Stimulated activated effector memory CD8-positive, alpha-beta T cell treated with anti-CD3 and anti-CD28 coated beads, Interleukin-12 subunit alpha, Interleukin-12 subunit beta, amount 100 ng/mL, for 72 hours (primary cell): ENCODE results near the gene RETN.
A peak's percentile ranks its signal among the peaks of the same experiment; 100 is the strongest.

Source experiments
- ATAC-seq: fragments of 150-1000 bp; cut with Tn5 transposase; 2 replicates; pipeline ENCODE4 v1.10.0; 2021
- DNase-seq, 2 donors: peaks; one replicate each; pipeline ENCODE4 v3.0.0; 2021 to 2022; ENCODE audit warnings: low spot score in 2 of 2
- H3K27ac Mint-ChIP-seq: one replicate; pipeline ENCODE4 v1.8.0; 2022; ENCODE audit warnings: mild to moderate bottlenecking, mixed read lengths
- H3K36me3 Mint-ChIP-seq: one replicate; pipeline ENCODE4 v1.8.0; 2022; ENCODE audit warnings: mild to moderate bottlenecking, mixed read lengths
- H3K4me1 Mint-ChIP-seq: one replicate; pipeline ENCODE4 v1.8.0; 2022; ENCODE audit warnings: mixed read lengths
- H3K4me3 Mint-ChIP-seq: one replicate; pipeline ENCODE4 v1.8.0; 2022; ENCODE audit warnings: mild to moderate bottlenecking, mixed read lengths
- H3K9me3 Mint-ChIP-seq: one replicate; pipeline ENCODE4 v1.8.0; 2022; ENCODE audit warnings: mixed read lengths

The RETN gene

DNA sequence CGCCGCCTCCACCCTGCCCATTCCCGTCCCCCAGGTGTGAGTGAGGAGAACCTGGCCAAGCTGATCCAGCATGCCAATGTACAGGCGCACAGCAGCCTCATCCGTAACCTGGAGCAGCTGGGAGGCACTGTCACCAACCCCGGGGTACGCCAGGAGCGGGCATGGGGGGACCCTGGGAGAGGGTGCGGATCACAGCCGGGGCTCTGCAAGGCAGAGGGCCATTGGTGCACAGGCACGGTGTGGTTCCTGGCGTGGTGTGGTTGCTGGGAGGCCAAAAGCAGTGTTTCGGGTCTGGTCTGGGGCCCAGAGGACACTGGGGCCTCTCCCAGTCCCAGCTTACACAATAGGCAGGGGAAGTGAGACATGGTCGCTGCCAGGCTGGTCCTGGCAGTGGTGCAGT lies 23.7 kb upstream of the RETN start:
- peaks cover 48% of the 10 kb centered on the region for H3K36me3 Mint-ChIP-seq
- DNase-seq (no peak), ATAC-seq (no peak)
- no peak overlapping the region for H3K4me3 Mint-ChIP-seq
- H3K27ac Mint-ChIP-seq, result peak overlapping the region; percentile 11
- H3K4me1 Mint-ChIP-seq, result peaks cover 3% of the 10 kb centered on the region
- no peaks in the 10 kb centered on the region for H3K9me3 Mint-ChIP-seq

DNA sequence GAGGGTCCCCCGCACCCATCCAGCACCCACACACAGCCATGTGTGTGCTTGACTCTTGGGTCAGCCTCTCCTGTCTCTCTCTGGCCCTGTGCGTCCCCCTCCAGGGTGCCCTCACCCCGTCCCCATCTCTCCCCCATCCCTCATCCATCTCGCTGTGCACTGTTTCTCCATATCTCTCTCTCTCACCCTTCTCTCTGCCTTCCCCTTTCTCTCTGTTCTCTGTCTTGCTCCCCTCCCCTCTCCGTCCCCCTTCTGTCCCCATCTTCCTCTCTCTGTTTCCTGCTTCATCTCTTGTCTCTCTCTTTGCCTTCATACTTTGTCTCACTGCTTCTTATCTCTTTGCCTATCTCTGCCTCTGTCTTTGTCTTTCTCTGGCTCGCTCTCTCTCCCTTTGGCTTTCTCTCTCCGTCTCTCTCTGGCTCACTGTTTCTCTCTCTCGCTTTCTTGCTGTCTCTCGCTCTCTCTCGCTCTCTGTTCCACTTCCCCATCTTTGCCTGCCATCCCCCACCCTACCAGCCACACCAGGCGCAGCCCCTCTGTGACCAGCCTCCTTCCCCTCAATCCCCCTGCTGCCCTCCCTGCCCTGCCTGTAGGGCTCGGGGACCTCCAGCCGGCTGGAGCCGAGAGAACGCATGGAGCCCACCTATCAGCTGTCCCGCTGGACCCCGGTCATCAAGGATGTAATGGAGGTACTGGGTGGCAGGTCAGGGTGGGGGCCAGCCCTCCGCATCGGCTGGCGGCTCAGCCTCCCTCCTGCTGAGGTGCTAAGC lies 23.0 kb upstream of the RETN start:
- H3K4me3 Mint-ChIP-seq, result no peak overlapping the region
- peaks cover 43% of the 10 kb centered on the region for H3K36me3 Mint-ChIP-seq
- no peaks in the 10 kb centered on the region for H3K4me1 Mint-ChIP-seq
- H3K9me3 Mint-ChIP-seq, result no peaks in the 10 kb centered on the region
- DNase-seq (no peak), ATAC-seq (peak; percentile 6)
- peak overlapping the region; percentile 11 for H3K27ac Mint-ChIP-seq

DNA sequence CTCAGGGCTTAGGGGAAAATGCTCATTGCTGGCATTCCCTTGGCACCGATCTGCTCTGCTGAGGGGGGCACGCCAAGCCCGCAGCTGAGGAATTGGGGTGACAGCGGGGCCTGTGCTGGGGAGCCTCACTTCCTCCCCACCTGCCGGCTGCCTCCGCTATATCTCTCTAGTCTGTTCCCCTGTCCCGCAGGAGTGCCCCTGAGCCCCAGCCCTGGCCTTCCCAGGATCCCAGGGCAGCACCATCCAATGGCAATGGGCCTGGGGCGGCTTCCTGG lies 22.5 kb upstream of the RETN start:
- ATAC-seq, result no peak
- H3K4me1 Mint-ChIP-seq, result no peaks in the 10 kb centered on the region
- peaks cover 38% of the 10 kb centered on the region for H3K36me3 Mint-ChIP-seq
- no peaks in the 10 kb centered on the region for H3K9me3 Mint-ChIP-seq
- DNase-seq, result no peak
- H3K27ac Mint-ChIP-seq, result no peak overlapping the region
- no peak overlapping the region for H3K4me3 Mint-ChIP-seq

DNA sequence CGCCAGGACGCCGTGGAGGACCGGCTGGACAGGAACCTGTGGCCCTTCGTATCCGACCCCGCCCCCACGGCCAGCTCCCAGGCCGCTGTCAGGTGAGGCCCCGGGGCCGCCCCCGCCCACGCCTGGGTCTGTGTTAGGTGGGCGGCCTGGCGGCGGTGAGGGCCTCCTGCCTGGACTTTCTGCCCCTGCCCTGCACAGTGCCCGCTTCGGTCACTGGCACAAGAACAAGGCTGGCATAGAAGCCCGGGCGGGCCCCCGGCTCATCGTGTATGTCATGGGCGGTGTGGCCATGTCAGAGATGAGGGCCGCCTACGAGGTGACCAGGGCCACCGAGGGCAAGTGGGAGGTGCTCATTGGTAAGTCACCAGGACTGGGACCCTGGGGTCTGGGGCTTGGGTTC lies 21.7 kb upstream of the RETN start:
- Mint-ChIP-seq H3K27ac (no peak overlapping the region), H3K4me3 (no peak overlapping the region), H3K36me3 (peaks cover 41% of the 10 kb centered on the region), H3K9me3 (no peaks in the 10 kb centered on the region), H3K4me1 (peaks cover 1% of the 10 kb centered on the region)
- DNase-seq (no peak), ATAC-seq (no peak)

DNA sequence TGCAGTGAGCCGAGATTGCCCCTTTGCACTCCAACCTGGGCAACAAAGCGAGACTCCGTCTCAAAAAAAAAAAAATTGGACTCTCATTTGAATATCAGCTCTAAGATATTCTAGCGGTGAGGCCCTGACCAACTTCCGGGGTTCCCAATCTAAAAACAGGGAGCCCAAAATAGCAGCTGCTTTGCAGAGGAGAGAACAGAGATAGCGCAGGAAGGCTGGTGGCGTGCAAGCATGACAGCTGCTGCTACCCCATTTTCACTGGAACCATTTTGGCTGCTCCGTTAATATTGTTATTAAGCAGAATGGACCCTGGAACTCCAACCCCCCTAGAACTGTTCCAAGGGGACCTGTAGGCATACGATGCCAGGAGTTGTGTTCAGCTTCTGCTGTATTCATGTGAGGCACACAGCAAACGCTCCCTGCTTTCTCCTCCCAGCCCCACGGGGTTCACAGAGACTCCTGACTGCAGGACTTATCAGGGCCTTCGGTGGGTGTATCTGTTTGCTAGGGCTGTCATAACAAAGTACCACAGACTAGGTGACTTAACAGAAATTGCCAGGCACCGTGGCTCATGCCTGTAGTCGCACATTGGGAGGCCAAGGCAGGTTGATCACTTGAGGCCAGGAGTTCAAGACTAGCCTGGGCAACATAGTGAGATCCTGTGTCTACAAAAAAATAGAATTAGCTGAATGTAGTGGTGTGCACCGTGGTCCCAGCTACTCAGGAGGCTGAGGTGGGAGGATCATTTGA lies 20.4 kb upstream of the RETN start:
- H3K4me3 Mint-ChIP-seq, result no peak overlapping the region
- ATAC-seq (no peak), DNase-seq (no peak)
- peaks cover 35% of the 10 kb centered on the region for H3K36me3 Mint-ChIP-seq
- H3K9me3 Mint-ChIP-seq, result no peaks in the 10 kb centered on the region
- no peak overlapping the region for H3K27ac Mint-ChIP-seq
- peaks cover 12% of the 10 kb centered on the region for H3K4me1 Mint-ChIP-seq

DNA sequence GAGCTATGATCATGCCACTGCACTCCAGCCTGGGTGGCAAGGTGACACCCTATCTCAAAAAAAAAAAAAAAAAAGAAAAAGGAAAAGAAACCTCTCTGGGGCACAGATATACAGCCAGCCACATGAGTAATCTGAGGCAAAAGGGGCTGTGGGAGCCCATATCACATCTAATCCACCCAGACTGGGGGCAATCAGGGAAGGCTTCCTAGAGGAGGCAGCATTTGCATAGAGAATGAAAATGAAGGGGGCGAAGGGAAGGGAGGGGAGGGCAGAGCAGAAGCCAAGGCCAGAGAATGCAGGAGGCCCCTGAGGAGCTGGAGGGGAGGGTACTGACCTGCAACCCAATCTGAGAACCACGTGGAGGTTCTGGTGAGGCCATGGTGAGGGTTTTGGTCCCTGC lies 18.7 kb upstream of the RETN start:
- ATAC-seq, result no peak
- peaks cover 19% of the 10 kb centered on the region for H3K36me3 Mint-ChIP-seq
- H3K9me3 Mint-ChIP-seq, result no peaks in the 10 kb centered on the region
- no peak overlapping the region for H3K4me3 Mint-ChIP-seq
- H3K27ac Mint-ChIP-seq, result no peak overlapping the region
- no peak for DNase-seq
- peaks cover 12% of the 10 kb centered on the region for H3K4me1 Mint-ChIP-seq

DNA sequence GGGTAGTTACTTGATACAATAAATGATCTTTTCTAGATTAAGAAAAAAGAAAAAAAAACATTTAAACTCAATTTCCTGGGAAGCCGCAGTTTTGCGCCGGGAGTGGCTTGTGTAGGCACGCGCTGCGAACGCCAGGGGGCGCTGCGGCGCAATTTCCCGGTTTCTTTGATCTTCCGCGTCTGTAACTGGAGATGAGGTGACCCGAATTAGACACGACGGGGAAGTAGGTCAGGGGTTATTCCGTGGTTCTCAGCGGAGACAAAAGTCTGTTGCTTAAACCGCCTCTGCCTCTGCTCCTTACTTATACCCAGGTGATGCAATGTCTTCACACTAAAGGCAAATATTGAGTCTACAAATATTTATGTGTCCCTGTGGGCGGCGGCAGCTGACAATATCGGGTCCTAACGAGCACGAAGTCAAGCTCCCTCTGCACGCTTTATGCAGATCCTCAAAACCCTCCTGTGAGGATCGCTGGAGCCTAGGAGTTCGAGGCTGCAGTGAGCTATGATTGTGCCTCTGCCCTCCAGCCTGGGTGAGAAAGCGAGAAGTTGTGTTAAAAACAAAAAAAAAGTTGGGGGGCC lies 16.7 kb upstream of the RETN start:
- peaks cover 14% of the 10 kb centered on the region for H3K36me3 Mint-ChIP-seq
- peak; percentile 91 for ATAC-seq
- H3K4me1 Mint-ChIP-seq, result peaks cover 13% of the 10 kb centered on the region
- no peaks in the 10 kb centered on the region for H3K9me3 Mint-ChIP-seq
- peak overlapping the region; percentile 82 for H3K27ac Mint-ChIP-seq
- peak overlapping the region; percentile 62 for H3K4me3 Mint-ChIP-seq
- peak; percentile 85 to 91 for DNase-seq

DNA sequence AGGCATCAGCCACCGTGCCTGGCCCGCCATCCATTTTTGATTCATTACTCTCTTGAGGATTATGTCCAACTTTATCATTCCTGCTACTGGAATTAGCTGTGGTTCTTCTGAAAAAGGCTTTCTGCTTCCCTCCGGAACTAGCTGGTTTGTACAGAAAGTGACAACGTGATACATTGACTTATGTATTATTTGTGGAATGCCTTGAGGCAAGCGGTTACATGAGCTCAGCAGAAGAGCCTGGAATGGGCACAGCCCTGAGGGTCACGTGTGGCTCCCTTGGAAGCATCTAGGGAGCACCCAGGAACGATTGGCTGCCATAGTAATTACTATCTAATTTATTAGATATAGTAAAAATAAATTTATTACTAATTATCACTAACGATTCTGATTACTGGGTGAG lies 14.4 kb upstream of the RETN start:
- no peak overlapping the region for H3K27ac Mint-ChIP-seq

DNA sequence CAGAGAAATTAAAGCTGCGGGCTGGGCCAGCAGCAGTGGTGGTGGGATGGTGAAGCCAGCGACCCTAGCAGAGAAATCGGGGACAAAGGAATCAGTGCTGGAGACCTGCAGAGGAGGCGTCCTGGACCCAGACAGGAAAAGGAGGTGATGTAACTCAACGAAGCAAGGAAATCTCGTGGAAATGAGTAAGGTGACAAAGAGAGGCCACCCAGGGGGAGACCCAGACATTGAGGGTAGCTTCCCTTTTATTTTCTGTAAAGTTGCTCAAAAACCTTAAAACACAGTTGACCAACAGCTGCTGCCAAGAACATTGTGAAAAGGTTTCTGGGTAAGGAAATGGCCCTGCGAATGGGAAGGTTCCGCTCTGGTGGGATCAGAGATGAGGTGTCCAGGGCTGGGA lies 13.3 kb upstream of the RETN start:
- Mint-ChIP-seq H3K4me3 (no peak overlapping the region), H3K36me3 (peaks cover 8% of the 10 kb centered on the region), H3K9me3 (no peaks in the 10 kb centered on the region), H3K27ac (no peak overlapping the region), H3K4me1 (peaks cover 25% of the 10 kb centered on the region)
- DNase-seq (no peak), ATAC-seq (no peak)

More for the DNA sequence above, 14.4 kb upstream of the RETN start:
- no peak overlapping the region for H3K4me3 Mint-ChIP-seq
- DNase-seq (no peak), ATAC-seq (no peak)
- peaks cover 25% of the 10 kb centered on the region for H3K4me1 Mint-ChIP-seq
- H3K9me3 Mint-ChIP-seq, result no peaks in the 10 kb centered on the region
- H3K36me3 Mint-ChIP-seq, result peaks cover 8% of the 10 kb centered on the region

DNA sequence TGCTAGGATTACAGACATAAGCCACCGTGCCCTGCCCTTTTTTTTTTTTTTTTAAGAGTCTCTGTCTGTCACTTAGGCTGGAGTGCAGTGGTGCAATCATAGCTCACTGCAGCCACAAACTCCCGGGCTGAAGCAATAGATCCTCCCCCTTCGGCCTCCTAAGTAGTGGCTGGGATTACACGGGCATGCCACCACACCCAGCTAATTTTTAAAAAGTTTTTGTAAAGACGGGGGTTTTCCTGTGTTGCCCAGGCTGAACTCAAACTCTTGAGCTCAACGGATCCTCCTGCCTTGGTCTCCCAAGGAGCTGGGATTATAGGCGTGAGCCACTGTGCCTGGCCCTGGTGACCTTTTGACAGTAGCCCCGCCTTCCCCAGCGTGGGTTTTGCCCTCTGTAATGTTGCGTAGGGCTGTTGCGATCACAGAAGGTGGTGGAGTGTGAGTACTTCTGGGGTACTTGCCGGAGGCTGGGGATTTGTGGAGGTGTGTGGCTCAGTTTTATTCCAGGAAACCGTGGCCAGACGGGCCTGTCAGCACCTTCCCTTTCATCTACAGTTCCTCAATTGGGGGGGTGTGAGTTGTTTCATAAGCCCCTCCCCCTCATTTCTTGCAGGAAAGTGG lies 11.6 kb upstream of the RETN start:
- peaks cover 3% of the 10 kb centered on the region for H3K36me3 Mint-ChIP-seq
- no peak for DNase-seq
- H3K4me3 Mint-ChIP-seq, result peak overlapping the region; percentile 51
- H3K4me1 Mint-ChIP-seq, result peaks cover 23% of the 10 kb centered on the region
- no peaks in the 10 kb centered on the region for H3K9me3 Mint-ChIP-seq
- no peak overlapping the region for H3K27ac Mint-ChIP-seq
- peak; percentile 78 for ATAC-seq

DNA sequence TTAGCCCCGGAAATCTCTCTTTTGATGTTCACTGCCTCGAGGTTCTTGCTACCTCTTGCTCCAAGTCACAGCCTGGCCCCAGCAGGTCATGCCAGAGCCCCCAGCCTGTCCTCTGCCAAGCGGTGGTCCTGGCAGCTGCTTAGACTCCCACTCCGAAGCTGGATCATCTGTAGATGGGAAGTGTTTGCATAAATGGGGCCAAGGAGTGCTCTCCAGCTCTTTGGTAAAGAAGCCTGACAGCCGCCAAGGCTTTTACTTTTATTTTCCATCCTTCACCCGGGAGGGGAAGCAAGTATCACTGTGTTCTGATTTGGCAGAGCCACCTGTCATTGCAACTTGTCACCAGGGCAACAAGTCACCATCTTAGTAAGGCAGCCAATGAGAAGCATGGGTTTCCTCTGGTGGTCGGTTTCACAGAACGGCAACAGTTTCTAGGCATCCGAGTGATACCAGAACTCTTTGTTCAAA lies 10.6 kb upstream of the RETN start:
- Mint-ChIP-seq H3K27ac (no peak overlapping the region), H3K36me3 (no peaks in the 10 kb centered on the region), H3K4me3 (peak overlapping the region; percentile 51), H3K9me3 (no peaks in the 10 kb centered on the region), H3K4me1 (peaks cover 13% of the 10 kb centered on the region)
- ATAC-seq, result peak; percentile 90
- peak in 1 of 2 donors; percentile 62 for DNase-seq

DNA sequence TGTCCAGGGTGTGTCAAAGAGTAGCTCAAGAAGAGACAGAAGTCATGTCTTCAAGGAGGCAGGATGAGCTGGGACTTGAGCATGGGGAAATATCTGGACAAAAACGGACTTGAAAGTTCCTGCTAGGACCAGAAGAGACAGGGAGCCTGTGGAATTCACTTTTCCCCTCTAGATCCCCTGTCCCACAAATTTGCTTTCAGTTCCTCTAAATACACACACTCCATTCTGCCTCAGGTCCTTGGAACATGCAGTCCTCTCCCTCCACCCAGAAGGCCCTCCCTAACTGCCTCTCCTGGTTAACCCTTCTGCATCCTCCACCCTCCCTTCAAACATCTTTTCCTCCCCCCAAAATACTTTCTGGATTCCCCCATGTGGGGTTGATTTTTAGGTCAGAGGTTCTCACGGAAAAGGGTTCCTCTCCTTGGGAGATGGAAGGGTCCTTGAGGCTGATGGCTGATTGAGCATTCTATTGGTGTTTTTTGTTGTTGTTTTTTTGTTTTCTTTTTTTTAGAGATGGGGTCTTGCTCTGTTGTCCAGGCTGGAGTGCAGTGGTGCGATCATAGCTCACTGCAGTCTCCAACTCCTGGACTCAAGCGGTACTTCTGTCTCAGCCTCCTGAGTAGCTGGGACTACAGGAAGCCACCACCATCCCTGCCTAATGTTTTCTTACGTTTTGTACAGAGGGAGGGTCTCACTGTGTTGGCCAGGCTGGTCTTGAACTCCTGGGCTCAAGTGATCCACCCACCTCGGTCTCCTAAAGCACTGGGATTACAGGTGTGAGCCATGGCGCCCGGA lies 6.9 kb upstream of the RETN start:
- no peaks in the 10 kb centered on the region for H3K9me3 Mint-ChIP-seq
- no peak for DNase-seq
- H3K36me3 Mint-ChIP-seq, result no peaks in the 10 kb centered on the region
- H3K4me1 Mint-ChIP-seq, result peaks cover 13% of the 10 kb centered on the region
- no peak overlapping the region for H3K27ac Mint-ChIP-seq
- no peak overlapping the region for H3K4me3 Mint-ChIP-seq
- no peak for ATAC-seq

DNA sequence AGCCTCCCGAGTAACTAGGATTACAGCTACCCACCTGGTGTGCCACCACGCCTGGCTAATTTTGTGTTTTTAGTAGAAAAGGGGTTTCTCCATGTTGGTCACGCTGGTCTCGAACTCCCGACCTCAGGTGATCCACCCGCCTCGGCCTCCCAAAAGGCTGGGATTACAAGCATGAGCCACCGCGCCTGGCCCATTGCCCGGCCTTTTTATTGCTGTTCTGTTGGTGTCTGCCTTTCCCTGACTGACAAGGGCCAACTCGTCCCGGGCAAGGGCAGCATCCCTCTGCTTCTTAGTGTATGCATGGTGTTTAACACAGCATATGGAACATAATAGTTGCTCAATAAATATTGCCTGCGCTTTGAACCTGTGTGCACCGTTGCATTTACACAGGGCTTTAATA lies 6.2 kb upstream of the RETN start:
- Mint-ChIP-seq H3K9me3 (no peaks in the 10 kb centered on the region), H3K4me3 (no peak overlapping the region), H3K27ac (no peak overlapping the region), H3K36me3 (no peaks in the 10 kb centered on the region), H3K4me1 (peaks cover 8% of the 10 kb centered on the region)
- DNase-seq (no peak), ATAC-seq (no peak)

DNA sequence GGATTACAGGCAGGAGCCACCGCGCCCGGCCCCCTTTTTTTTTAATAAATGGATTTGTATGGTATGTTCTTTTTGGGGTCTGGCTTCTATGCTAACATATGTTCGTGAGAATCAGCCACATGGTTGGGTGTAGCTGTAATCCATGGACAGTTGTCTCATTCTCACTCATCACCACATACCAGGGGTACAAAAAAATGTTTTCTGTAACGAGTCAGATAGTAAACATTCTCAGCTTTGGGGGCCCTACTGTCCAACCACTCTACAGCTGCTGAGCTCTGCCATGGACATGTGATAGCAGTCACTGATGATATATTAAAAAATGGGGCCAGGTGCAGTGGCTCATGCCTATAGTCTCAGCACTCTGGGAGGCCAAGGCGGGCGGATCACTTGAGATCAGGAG lies 5.1 kb upstream of the RETN start:
- Mint-ChIP-seq H3K27ac (no peak overlapping the region), H3K9me3 (no peaks in the 10 kb centered on the region), H3K4me1 (no peaks in the 10 kb centered on the region), H3K4me3 (no peak overlapping the region), H3K36me3 (no peaks in the 10 kb centered on the region)
- no peak for DNase-seq
- no peak for ATAC-seq

DNA sequence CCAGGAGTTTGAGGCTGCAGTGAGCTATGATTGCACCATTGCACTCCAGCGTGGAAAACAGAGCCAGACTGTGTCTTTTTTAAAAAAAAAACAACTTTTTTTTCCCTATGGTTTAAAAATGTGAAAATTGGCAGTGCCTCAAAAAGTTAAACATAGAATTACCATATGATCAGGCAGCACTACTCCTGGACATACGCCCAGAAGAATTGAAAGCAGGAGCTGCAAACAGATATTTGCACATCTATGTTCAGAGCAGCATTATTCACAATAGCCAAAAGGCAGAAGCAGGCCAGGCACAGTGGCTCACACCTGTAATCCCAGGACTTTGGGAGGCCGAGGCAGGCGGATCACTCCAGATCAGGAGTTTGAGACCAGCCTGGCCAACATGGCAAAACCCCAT lies 3.8 kb upstream of the RETN start:
- ATAC-seq (no peak), DNase-seq (no peak)
- peaks cover 9% of the 10 kb centered on the region for H3K4me1 Mint-ChIP-seq
- no peaks in the 10 kb centered on the region for H3K9me3 Mint-ChIP-seq
- H3K4me3 Mint-ChIP-seq, result no peak overlapping the region
- no peaks in the 10 kb centered on the region for H3K36me3 Mint-ChIP-seq
- no peak overlapping the region for H3K27ac Mint-ChIP-seq
